Kidney epithelial cell (primary cell): ENCODE results near the gene NKX1-2. TPM values are rescaled to one million over a fixed set of nuclear protein-coding genes. Genes with fewer than 3 reads are reported as not detected.

Experiments used
- DNase-seq: peaks from one replicate; pipeline ENCODE4 v3.0.0-alpha.2; 2010; ENCODE audit warnings: low read depth
- H3K27me3 ChIP-seq: 2 replicates; pipeline ENCODE4 v1.6.0; 2011; ENCODE audit warnings: low read length; ENCODE audit not compliant: control insufficient read depth, insufficient read depth
- H3K36me3 ChIP-seq: 2 replicates; pipeline ENCODE4 v1.5.1; 2011; ENCODE audit warnings: low read length; ENCODE audit not compliant: control insufficient read depth, insufficient read depth
- H3K4me3 ChIP-seq: 2 replicates; pipeline ENCODE4 v1.5.1; 2011; ENCODE audit warnings: low read depth, mild to moderate bottlenecking, control low read depth, low read length
- total RNA-seq: library from RNA; depleted of rRNA; stranded (reverse); fragments of >200 nt; gene quantifications from 2 replicates; pipeline ENCODE4 v1.2.3, GENCODE V29; 2015
- TF ChIP-seq, protein P1 (sequence below): IDR thresholded peaks from 2 replicates; pipeline ENCODE4 v1.5.1; 2011; ENCODE audit warnings: mild to moderate bottlenecking, moderate library complexity, low read length, control low read depth, inconsistent platforms; ENCODE audit not compliant: insufficient read depth, poor library complexity, severe bottlenecking

Gene NKX1-2
- total RNA-seq, 1 donor from 2014 or later = not detected

DNA sequence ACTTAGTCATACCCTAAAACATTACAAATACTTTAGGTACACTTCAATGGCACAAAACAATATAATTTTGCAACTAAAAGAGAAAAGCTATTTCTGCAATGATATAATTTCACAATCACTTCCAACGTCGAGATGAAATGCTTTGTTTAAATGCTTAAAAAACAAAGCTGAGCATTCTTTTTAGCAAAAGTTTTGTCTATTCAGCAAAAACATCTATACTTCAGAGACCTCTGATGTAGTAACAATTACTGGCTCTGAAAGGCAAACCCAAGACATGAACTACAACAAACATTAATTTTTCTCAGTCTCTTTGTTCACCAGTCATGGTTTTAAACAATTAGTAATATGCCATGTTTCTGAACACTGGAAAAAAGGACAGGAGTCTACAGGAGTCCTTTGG is 47.6 kb downstream of the NKX1-2 start:
- no peak for DNase-seq
- no peaks in the 10 kb centered on the region for H3K27me3 ChIP-seq
- TF ChIP-seq, protein P1, sequence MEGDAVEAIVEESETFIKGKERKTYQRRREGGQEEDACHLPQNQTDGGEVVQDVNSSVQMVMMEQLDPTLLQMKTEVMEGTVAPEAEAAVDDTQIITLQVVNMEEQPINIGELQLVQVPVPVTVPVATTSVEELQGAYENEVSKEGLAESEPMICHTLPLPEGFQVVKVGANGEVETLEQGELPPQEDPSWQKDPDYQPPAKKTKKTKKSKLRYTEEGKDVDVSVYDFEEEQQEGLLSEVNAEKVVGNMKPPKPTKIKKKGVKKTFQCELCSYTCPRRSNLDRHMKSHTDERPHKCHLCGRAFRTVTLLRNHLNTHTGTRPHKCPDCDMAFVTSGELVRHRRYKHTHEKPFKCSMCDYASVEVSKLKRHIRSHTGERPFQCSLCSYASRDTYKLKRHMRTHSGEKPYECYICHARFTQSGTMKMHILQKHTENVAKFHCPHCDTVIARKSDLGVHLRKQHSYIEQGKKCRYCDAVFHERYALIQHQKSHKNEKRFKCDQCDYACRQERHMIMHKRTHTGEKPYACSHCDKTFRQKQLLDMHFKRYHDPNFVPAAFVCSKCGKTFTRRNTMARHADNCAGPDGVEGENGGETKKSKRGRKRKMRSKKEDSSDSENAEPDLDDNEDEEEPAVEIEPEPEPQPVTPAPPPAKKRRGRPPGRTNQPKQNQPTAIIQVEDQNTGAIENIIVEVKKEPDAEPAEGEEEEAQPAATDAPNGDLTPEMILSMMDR = no peak
- H3K4me3 ChIP-seq = no peak overlapping the region
- peaks cover 1% of the 10 kb centered on the region for H3K36me3 ChIP-seq

DNA sequence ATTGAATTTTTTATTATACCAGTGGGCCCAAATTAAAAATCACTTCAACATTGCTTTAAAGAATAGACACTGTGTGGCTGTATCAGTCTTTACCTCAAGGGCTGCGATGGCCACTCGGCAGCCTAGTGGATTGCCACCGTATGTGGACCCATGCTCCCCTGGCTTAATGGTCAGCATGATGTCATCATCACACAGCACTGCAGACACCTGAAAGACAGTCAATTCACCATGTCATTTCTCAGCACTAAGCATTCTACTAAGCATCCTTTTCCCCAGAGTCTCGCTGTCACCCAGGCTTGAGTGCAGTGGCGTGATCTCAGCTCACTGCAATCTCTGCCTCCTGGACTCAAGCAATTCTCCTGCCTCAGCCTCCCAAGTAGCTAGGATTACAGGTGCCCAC is 48.2 kb downstream of the NKX1-2 start:
- Histone ChIP-seq H3K36me3 (peaks cover 1% of the 10 kb centered on the region), H3K4me3 (no peak overlapping the region), H3K27me3 (no peaks in the 10 kb centered on the region)
- no peak for DNase-seq
- TF ChIP-seq, protein P1 = no peak

Other genes with a start within 250 kb of the NKX1-2 start
- gene OAT, start 31.1 kb downstream of the NKX1-2 start, total RNA-seq = 56.1 and 64.8 TPM in 2 replicates
- gene LHPP, start 11.8 kb upstream of the NKX1-2 start, total RNA-seq = 6.3 and 9.0 TPM in 2 replicates